Measurements from ENCODE around the gene AHCTF1.
"Not testable (repeated sequence)": the region's sequence is repeated elsewhere in the genome, so short reads cannot be mapped to it uniquely, and the experiment has no call there.

The AHCTF1 gene

GRCh38 chr1:246843876-246844275 is 87.9 kb downstream of the AHCTF1 start:
- in situ Hi-C loops (cut with HindIII; ENCODE audit: low sequenced_read_pairs), result no loop called here

GRCh38 chr1:246840761-246841160 is 91.0 kb downstream of the AHCTF1 start:
- in situ Hi-C loops (cut with HindIII; ENCODE audit: low sequenced_read_pairs), result not testable (repeated sequence)

GRCh38 chr1:246838118-246838456 is 93.7 kb downstream of the AHCTF1 start:
- in situ Hi-C loops (cut with HindIII; ENCODE audit: low sequenced_read_pairs), result no loop called here

GRCh38 chr1:246837418-246838117 is 94.2 kb downstream of the AHCTF1 start:
- in situ Hi-C loops (cut with HindIII; ENCODE audit: low sequenced_read_pairs), result no loop called here

DNA sequence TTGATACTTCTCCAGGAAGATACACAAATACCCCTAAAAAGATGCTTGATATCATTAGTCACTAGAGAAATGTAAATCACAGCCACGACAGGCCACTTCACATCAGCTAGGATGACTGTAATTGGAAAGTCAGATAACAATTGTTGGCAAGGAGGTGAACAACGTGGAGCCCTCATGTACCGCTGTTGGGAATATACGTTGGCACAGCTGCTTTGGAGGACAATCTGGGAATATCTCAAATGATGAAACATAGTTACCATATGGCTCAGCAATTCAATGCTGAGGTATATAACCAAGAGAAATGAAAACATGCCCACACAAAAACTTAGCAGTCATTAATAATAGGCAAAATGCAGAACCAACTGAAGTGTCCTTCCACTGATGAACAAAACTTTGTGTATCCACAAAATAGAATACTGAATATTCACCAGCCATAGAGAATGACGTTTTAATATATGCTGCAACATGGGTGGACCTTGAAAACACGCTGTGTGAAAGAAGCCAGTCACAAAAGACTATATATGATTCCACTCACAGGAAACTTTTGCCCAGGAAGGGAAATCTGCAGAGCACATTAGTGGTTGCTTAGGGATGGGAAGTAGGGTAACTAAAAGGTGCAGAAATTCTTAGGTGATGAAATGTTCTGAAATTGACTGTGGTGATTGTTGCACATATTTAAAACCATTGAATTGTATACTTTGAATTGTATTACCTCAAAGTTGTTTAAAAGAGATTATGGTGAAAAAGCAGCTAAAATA is 95.4 kb downstream of the AHCTF1 start:
- in situ Hi-C loops (cut with HindIII; ENCODE audit: low sequenced_read_pairs), result no loop called here

- in situ Hi-C loops (cut with HindIII; ENCODE audit: low sequenced_read_pairs), result no loop called here
Observed at GRCh38 chr1:246831543-246831942, 100.2 kb downstream of the AHCTF1 start.

DNA sequence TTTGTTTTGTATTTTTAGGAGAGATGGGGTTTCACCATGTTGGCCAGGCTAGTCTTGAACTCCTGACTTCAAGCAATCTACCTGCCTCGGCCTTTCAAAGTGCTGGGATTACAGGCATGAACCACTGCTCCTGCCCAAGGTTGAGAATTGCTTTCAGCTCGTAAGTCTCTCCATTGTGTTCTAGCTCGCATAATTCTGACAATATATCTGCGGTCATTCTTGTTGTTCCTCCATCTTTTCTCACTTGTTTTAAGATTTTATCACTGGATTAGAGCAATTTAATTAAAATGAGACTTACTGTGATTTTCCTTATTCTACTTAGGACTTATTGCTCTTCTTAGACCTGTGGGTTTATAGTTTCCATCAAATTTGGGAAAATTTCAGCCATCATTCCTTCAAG is 102.9 kb downstream of the AHCTF1 start:
- in situ Hi-C loops (cut with HindIII; ENCODE audit: low sequenced_read_pairs), result no loop called here

GRCh38 chr1:246827396-246827795 is 104.4 kb downstream of the AHCTF1 start:
- in situ Hi-C loops (cut with HindIII; ENCODE audit: low sequenced_read_pairs), result no loop called here

DNA sequence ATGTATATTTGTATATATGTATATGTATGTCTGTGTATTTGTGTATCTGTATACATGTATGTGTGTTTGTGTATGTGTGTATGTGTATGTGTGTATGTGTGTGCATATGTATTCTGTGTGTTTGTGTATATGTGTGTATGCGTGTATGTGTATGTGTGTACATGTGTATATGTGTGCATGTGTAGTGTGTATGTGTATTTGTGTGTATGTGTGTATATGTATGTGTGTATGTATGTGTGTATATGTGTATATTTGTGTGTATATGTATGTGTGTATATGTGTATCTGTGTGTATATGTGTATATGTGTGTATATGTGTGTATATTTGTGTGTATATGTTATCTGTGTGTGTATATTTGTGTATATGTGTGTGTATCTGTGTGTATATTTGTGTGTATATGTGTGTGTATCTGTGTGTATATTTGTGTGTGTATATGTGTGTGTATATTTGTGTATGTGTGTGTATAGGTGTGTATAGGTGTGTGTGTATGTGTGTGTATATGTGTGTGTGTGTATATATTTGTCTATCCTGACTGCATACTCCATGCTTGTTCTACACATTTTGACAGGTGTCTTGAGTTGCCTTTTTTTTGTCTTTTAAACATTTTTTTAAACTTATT is 106.1 kb downstream of the AHCTF1 start:
- in situ Hi-C loops (cut with HindIII; ENCODE audit: low sequenced_read_pairs), result no loop called here

DNA sequence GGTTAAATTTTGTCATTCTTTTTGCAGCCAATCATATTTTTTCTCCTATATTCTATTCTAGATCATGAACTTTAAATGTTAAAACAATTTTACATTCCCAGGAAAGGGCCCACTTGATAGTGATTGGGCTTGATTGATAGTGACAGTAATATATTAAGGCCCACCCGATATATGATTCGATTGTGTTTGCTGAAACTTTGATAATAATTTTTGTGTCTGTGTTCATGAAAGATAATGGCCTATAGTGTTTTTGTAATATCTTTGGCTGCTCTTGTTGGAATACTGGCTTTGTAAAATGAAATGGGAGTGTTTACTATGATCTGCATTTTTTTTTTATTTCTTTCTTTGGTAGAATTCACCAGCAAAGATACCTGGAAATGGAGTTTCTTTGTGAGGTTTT is 107.2 kb downstream of the AHCTF1 start:
- in situ Hi-C loops (cut with HindIII; ENCODE audit: low sequenced_read_pairs), result no loop called here

DNA sequence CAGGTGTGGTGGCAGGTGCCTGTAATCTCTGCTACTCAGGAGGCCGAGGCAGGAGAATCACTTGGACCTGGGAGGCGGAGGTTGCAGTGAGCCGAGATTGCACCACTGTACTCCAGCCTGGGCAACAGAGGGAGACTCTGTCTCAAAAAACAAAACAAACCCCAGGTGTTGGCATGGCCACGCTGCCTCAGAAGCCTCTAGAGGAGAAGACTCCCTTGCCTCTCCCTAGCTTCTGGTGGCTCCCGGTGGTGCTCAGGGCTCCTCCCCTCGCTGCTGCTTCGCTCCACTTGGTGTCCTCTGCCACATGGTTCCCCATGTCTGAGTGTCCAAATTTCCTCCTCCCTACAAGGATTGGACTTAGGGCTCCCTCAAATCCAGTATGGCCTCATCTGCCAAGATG is 109.6 kb downstream of the AHCTF1 start:
- in situ Hi-C loops (cut with HindIII; ENCODE audit: low sequenced_read_pairs), result not testable (repeated sequence)

DNA sequence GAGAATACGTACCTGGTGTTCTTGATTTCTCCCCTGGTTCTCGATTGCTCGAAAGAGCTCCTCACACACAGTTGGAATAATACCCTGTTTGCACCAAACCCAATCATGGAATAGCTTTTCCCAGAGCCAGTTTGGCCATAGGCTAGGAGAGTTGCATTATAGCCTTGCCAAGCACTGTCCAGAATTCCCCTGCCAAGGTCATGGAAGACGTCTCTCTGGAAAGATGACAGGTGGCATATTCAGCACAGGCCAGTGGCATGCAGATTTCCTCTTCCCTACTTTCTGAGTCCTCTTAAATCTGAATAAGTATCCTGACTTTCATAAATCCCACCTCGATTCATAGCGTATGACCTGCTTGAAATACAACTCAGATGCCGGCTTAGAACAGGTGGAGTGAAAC is 111.1 kb downstream of the AHCTF1 start:
- in situ Hi-C loops (cut with HindIII; ENCODE audit: low sequenced_read_pairs), result no loop called here

- in situ Hi-C loops (cut with HindIII; ENCODE audit: low sequenced_read_pairs), result not testable (repeated sequence)
Observed at GRCh38 chr1:246817778-246818177, 114.0 kb downstream of the AHCTF1 start.

- in situ Hi-C loops (cut with HindIII; ENCODE audit: low sequenced_read_pairs), result no loop called here
Observed at GRCh38 chr1:246815693-246816270, 116.0 kb downstream of the AHCTF1 start.

GRCh38 chr1:246814890-246815289 is 116.9 kb downstream of the AHCTF1 start:
- in situ Hi-C loops (cut with HindIII; ENCODE audit: low sequenced_read_pairs), result no loop called here

DNA sequence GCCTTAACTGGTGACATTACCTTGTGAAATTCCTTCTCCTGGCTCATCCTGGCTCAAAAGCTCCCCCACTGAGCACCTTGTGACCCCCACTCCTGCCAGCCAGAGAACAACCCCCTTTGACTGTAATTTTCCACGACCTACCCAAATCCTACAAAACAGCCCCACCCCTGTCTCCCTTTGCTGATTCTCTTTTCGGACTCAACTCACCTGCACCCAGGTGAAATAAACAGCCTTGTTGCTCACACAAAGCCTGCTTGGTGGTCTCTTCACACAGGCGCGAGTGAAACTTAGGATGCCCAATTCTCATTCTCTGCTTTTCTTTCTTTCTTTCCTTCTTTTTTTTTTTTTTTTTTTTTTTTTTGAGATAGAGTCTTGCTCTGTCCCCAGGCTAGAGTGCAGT is 118.4 kb downstream of the AHCTF1 start:
- in situ Hi-C loops (cut with HindIII; ENCODE audit: low sequenced_read_pairs), result not testable (repeated sequence)

DNA sequence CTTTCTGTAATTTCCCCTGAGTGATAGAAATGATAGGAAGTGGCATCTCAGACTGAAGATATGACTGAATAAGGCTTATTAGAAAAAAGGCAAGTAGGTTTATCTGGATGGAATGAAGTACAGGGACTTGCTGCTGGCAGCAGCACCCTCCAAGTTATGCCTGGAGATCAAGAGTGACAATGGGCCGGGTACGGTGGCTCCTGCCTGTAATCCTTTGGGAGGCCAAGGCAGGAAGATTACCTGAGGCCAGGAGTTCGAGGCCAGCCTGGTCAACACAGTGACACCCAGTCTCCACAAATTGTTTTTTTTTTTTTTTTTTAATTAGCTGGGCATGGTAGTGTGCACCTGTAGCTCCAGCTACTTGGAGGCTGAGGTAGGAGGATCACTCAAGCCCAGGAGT is 119.8 kb downstream of the AHCTF1 start:
- in situ Hi-C loops (cut with HindIII; ENCODE audit: low sequenced_read_pairs), result no loop called here

- in situ Hi-C loops (cut with HindIII; ENCODE audit: low sequenced_read_pairs), result no loop called here
Observed at GRCh38 chr1:246809473-246809872, 122.3 kb downstream of the AHCTF1 start.

DNA sequence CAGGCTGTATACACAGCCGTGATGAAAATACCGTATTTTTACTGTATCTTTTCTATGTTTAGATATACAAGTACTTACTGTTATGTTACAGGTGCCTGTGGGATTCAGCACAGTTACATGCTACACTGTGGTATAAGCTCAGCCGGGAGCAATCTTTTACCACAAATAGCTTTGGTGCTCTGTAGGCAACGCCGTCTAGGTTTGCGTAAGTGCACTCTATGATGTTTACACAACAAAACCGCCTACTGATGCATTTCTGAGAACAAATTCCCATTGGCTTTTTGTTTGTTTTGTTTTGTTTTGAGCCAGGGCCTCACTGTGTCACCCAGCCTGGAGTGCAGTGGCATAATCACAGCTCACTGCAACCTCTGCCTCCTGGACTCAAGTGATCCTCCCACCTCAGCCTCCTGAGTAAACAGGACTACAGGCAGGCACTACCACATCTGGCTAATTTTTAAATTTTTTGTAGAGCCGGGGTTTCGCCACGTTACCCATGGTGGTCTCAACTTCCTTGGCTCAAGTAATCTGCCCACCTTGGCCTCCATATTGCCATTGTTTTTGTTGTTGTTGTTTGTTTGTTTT is 126.5 kb downstream of the AHCTF1 start:
- in situ Hi-C loops (cut with HindIII; ENCODE audit: low sequenced_read_pairs), result no loop called here

DNA sequence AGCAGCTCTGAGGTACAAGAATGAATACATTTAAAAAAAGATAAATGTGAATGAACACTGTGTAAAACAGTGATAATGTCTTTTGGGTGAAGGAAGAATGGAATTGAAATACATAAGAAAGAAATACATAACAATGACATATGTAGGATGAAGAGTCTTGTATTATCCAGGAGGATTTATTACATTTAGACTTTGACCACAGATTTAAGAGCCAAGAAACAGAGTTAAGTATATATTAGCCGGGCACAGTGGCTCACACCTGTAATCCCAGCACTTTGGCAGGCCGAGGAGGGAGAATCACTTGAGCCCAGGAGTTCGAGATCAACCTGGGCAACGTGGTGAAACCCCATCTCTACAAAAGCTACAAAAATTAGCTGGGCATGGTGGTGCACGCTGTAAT is 127.9 kb downstream of the AHCTF1 start:
- in situ Hi-C loops (cut with HindIII; ENCODE audit: low sequenced_read_pairs), result no loop called here

GRCh38 chr1:246803373-246803772 is 128.4 kb downstream of the AHCTF1 start:
- in situ Hi-C loops (cut with HindIII; ENCODE audit: low sequenced_read_pairs), result no loop called here
